ENCODE data around the gene RELT.

- TF ChIP-seq POLR2A (IDR thresholded peaks at IDR 0.05) (no peak), CTCF (IDR thresholded peaks at IDR 0.05) (no peak)
Observed at GRCh38 chr11:73366265-73366610, 10.0 kb upstream of the RELT start.

Data from testis (tissue), 2 donors.